Adrenal gland (tissue), 12 donors: Measurements from ENCODE around the gene XAGE3. TPM values are rescaled to one million over a fixed set of nuclear protein-coding genes. Genes with fewer than 3 reads are reported as not detected.

Experiments used
- DNase-seq, 7 donors: peaks; one replicate each; pipeline ENCODE4 v3.0.0-alpha.2; 2019 to 2020
- H3K27ac ChIP-seq, 5 donors: fragments of 200-600 bp; sonication (generic) in 4 of 5; 1 replicate in 3 of 5; 2 replicates in 2 of 5; pipeline versions ENCODE4 v1.5.1 to v1.8.0; 2016 to 2020; ENCODE audit warnings: mild to moderate bottlenecking in 1 of 5
- H3K27me3 ChIP-seq: fragments of 200-600 bp; 2 replicates; pipeline ENCODE4 v1.8.0; 2021
- H3K36me3 ChIP-seq, 2 donors: fragments of 200-600 bp; replicated peaks in 1 of 2; 1 replicate in 1 of 2; 2 replicates in 1 of 2; pipeline versions ENCODE4 v1.5.1 to v1.8.0; 2018 to 2022
- H3K4me1 ChIP-seq, 2 donors: fragments of 200-600 bp; replicated peaks in 1 of 2; 1 replicate in 1 of 2; 2 replicates in 1 of 2; pipeline versions ENCODE4 v1.5.1 to v1.8.0; 2018 to 2021
- H3K4me3 ChIP-seq, 4 donors: fragments of 200-600 bp; sonication (generic) in 3 of 4; one replicate each; pipeline ENCODE4 v1.5.1; 2016 to 2018
- H3K9me3 ChIP-seq, 3 donors: fragments of 200-600 bp; sonication (generic) in 1 of 3; replicated peaks in 1 of 3; 1 replicate in 2 of 3; 2 replicates in 1 of 3; pipeline versions ENCODE4 v1.5.1 to v1.8.0; 2016 to 2021
- POLR2A ChIP-seq, 2 donors: fragments of 450-650 bp; IDR thresholded peaks; one replicate each; pipeline ENCODE4 v1.6.1; 2017; ENCODE audit warnings: antibody characterized with exemption in 2 of 2, mild to moderate bottlenecking in 2 of 2, moderate library complexity in 1 of 2
- WGBS, 4 donors: extraction: QIAGEN DNeasy Blood & Tissue Kit in 2 of 4; methylation state at CpG; one replicate each; pipeline versions ENCODE4 v1.1.5 to v1.1.7; 2013 to 2017; 5-methylcytosine and 5-hydroxymethylcytosine counted together
- intact Hi-C, 2 donors: fragments of 100-400 bp; cut with DNase I; formaldehyde crosslinking; loops; one replicate each; pipeline versions ENCODE4 v1.14.1 to v1.15.0; 2022 to 2023
- polyA plus RNA-seq, 3 donors: library from polyadenylated mRNA; stranded (reverse); fragments of 200-250 nt in 2 of 3; fragments of 350-450 nt in 1 of 3; fragmentation: Illumina TruSeq in 1 of 3; extraction: RNeasy Lipid Tissue Mini Kit (QIAGEN cat#74804) in 1 of 3; gene quantifications; one replicate each; pipeline ENCODE4 v1.2.3, GENCODE V29; 2013 to 2014
- total RNA-seq, 9 donors: library from RNA; depleted of rRNA in 4 of 9; stranded (reverse); fragments of >200 nt in 4 of 9; fragments of 120-200 nt in 1 of 9; fragmentation: NEBNext Ultra II Directional in 1 of 9; extraction: Animal tissue kit (Norgen Biotek cat#: 25700) in 1 of 9; gene quantifications; one replicate each; pipeline versions ENCODE4 v1.1.0 to v1.2.4, GENCODE V29; 2013 to 2023
- TF ChIP-seq, protein P1 (sequence below), 6 experiments: fragments of 450-650 bp in 4 of 6; fragments of 200-600 bp in 2 of 6; sonication (generic) in 1 of 6; IDR thresholded peaks; 1 replicate in 5 of 6; 2 replicates in 1 of 6; pipeline versions ENCODE4 v1.5.1 to v1.8.0; 2016 to 2021; ENCODE audit warnings: antibody characterized with exemption in 6 of 6, mild to moderate bottlenecking in 2 of 6, moderate library complexity in 1 of 6
- donor health status: healthy with polysubstance abuse.
- donor health status: Bipolar disorder and iron deficiency.
- donor health status: DM: yes; HTN: yes; CAD: no.
- donor health status: DM: no; HTN: no; CAD: no.
- donor health status: DM: no; HTN: no; CAD: no.
- donor health status: DM: yes; HTN: yes; CAD: no.

The XAGE3 gene
- total and polyA plus RNA-seq, 12 donors: not detected

- H3K36me3 ChIP-seq: no peaks in the 10 kb centered on the region
- H3K27ac ChIP-seq: no peak overlapping the region
- intact Hi-C loops: no loop called here
- H3K9me3 ChIP-seq: no peaks in the 10 kb centered on the region
- no peak for DNase-seq
- peaks cover 20% of the 10 kb centered on the region for H3K27me3 ChIP-seq
- no peak for TF ChIP-seq POLR2A (IDR thresholded peaks at IDR 0.05)
- TF ChIP-seq, protein P1, sequence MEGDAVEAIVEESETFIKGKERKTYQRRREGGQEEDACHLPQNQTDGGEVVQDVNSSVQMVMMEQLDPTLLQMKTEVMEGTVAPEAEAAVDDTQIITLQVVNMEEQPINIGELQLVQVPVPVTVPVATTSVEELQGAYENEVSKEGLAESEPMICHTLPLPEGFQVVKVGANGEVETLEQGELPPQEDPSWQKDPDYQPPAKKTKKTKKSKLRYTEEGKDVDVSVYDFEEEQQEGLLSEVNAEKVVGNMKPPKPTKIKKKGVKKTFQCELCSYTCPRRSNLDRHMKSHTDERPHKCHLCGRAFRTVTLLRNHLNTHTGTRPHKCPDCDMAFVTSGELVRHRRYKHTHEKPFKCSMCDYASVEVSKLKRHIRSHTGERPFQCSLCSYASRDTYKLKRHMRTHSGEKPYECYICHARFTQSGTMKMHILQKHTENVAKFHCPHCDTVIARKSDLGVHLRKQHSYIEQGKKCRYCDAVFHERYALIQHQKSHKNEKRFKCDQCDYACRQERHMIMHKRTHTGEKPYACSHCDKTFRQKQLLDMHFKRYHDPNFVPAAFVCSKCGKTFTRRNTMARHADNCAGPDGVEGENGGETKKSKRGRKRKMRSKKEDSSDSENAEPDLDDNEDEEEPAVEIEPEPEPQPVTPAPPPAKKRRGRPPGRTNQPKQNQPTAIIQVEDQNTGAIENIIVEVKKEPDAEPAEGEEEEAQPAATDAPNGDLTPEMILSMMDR (IDR thresholded peaks at IDR 0.05): no peak
- WGBS, 4 donors: 43 to 66% (median 47%) methylated on average over 2 to 3 of the region's 3 CpGs
- no peaks in the 10 kb centered on the region for H3K4me1 ChIP-seq
- H3K4me3 ChIP-seq: no peak overlapping the region
Observed at GRCh38 chrX:52830551-52830950, 37.3 kb downstream of the XAGE3 start.

DNA sequence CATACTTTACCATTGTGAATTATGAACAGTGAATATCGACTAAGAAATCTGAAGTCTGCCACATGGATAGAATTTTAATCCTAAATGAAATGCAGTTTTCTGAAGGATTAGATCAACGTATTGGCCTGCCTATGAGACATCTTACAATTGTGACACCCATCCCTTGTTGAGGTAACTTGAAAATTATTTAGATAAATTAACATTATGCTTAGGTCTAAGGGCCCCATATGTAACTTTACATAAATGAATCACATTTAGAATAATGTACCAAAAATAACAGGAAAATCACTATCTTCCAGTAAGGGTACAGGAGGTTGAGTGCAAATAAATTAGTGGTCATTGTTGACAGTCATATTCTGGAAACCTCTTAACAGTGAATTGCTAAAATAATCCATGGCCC, 43.3 kb downstream of the XAGE3 start:
- no peak overlapping the region for H3K4me3 ChIP-seq
- H3K36me3 ChIP-seq: no peaks in the 10 kb centered on the region
- DNase-seq: no peak
- WGBS, 4 donors: 50 to 71% (median 60%) methylated on average over 2 of the region's 2 CpGs
- no peaks in the 10 kb centered on the region for H3K4me1 ChIP-seq
- peaks cover 17% of the 10 kb centered on the region for H3K27me3 ChIP-seq
- TF ChIP-seq POLR2A (IDR thresholded peaks at IDR 0.05): no peak
- TF ChIP-seq, protein P1 (IDR thresholded peaks at IDR 0.05): no peak
- H3K27ac ChIP-seq: no peak overlapping the region
- H3K9me3 ChIP-seq: no peaks in the 10 kb centered on the region
- intact Hi-C loops: no loop called here

GRCh38 chrX:52821079-52821760, 46.7 kb downstream of the XAGE3 start:
- no peaks in the 10 kb centered on the region for H3K4me1 ChIP-seq
- DNase-seq: no peak
- no peak overlapping the region for H3K27ac ChIP-seq
- H3K27me3 ChIP-seq: peaks cover 34% of the 10 kb centered on the region
- TF ChIP-seq, protein P1 (IDR thresholded peaks at IDR 0.05): no peak
- TF ChIP-seq POLR2A (IDR thresholded peaks at IDR 0.05): no peak
- H3K4me3 ChIP-seq: no peak overlapping the region
- 71 to 80% (median 75%) methylated on average over 11 of the region's 11 CpGs for WGBS, 4 donors
- no peaks in the 10 kb centered on the region for H3K9me3 ChIP-seq
- no peaks in the 10 kb centered on the region for H3K36me3 ChIP-seq
- intact Hi-C loops: no loop called here

DNA sequence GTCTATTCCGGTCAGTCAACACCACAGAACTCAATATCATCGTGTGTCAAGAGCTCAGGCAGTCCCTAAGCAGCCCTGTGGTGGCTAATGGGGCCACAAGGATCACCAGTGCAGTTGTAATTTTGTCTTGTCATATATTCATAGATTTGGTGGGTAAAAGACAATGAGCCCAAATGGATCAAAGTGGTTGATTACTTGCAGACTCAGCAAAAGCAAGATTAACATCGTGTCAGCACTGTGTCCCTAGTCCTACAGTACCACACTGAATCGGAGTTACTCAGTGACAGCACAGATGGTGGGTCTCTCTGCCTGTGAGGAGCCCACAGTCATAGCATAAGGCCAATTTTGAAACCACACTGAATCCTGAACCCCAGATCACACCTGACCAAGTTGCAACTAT, 48.1 kb downstream of the XAGE3 start:
- Histone ChIP-seq H3K4me3 (no peak overlapping the region), H3K27ac (no peak overlapping the region), H3K36me3 (no peaks in the 10 kb centered on the region), H3K27me3 (peaks cover 42% of the 10 kb centered on the region), H3K9me3 (no peaks in the 10 kb centered on the region), H3K4me1 (no peaks in the 10 kb centered on the region)
- DNase-seq: no peak
- TF ChIP-seq, protein P1 (IDR thresholded peaks at IDR 0.05): no peak
- no peak for TF ChIP-seq POLR2A (IDR thresholded peaks at IDR 0.05)
- 67 to 77% (median 72%) methylated on average over 3 to 4 of the region's 4 CpGs for WGBS, 4 donors
- intact Hi-C loops: no loop called here

Other genes with a start within 250 kb of the XAGE3 start
- not detected for gene SSX7, start 213.2 kb downstream of the XAGE3 start, total RNA-seq
- gene SSX7, start 213.2 kb downstream of the XAGE3 start, polyA plus RNA-seq: not detected
- not detected for gene SSX2, start 160.9 kb downstream of the XAGE3 start, total RNA-seq
- not detected for gene SSX2, start 160.9 kb downstream of the XAGE3 start, polyA plus RNA-seq
- not detected for gene SSX2B, start 116.8 kb downstream of the XAGE3 start, total RNA-seq
- not detected for gene SSX2B, start 116.8 kb downstream of the XAGE3 start, polyA plus RNA-seq
- gene SPANXN5, start 70.7 kb downstream of the XAGE3 start, total RNA-seq: not detected
- not detected for gene SPANXN5, start 70.7 kb downstream of the XAGE3 start, polyA plus RNA-seq
- gene XAGE5, start 56.8 kb downstream of the XAGE3 start, total RNA-seq: not detected
- gene XAGE5, start 56.8 kb downstream of the XAGE3 start, polyA plus RNA-seq: not detected
- gene FAM156B, start 29.2 kb upstream of the XAGE3 start, total RNA-seq: 10 to 100 TPM in 6 of 9 donors, 1 to 10 TPM in 3; 2.1 to 34.0 (median 25.7) TPM
- 100 to 1,000 TPM in 2 of 3 donors, 1 to 10 TPM in 1; 7.3 to 203 (median 193) TPM for gene FAM156B, start 29.2 kb upstream of the XAGE3 start, polyA plus RNA-seq
- 10 to 100 TPM in 8 of 9 donors, 1 to 10 TPM in 1; 4.4 to 37.9 (median 23.0) TPM for gene FAM156A, start 90.4 kb upstream of the XAGE3 start, total RNA-seq
- gene FAM156A, start 90.4 kb upstream of the XAGE3 start, polyA plus RNA-seq: 10 to 100 TPM; 14.6 to 56.0 (median 34.5) TPM
- gene GPR173, start 180.7 kb upstream of the XAGE3 start, total RNA-seq: 1 to 10 TPM in 8 of 9 donors, under 1 TPM in 1; 0.61 to 5.0 (median 2.1) TPM
- 1 to 10 TPM; 2.1 to 4.7 (median 4.0) TPM for gene GPR173, start 180.7 kb upstream of the XAGE3 start, polyA plus RNA-seq
- 100 to 1,000 TPM in 2 of 9 donors, 10 to 100 TPM in 7; 35.5 to 107 (median 85.5) TPM for gene TSPYL2, start 214.3 kb upstream of the XAGE3 start, total RNA-seq
- gene TSPYL2, start 214.3 kb upstream of the XAGE3 start, polyA plus RNA-seq: 100 to 1,000 TPM; 168 to 536 (median 308) TPM
- 10 to 100 TPM in 4 of 9 donors, 1 to 10 TPM in 5; 4.1 to 21.2 (median 7.6) TPM for gene KANTR, start 226.1 kb upstream of the XAGE3 start, total RNA-seq
- 10 to 100 TPM in 2 of 3 donors, 1 to 10 TPM in 1; 3.6 to 27.8 (median 12.5) TPM for gene KANTR, start 226.1 kb upstream of the XAGE3 start, polyA plus RNA-seq